GM11168 (cell line): ENCODE measurements around the gene RAI1.

ENCODE experiments used
- in situ Hi-C: fragments of 300-500 bp; cut with MboI; formaldehyde crosslinking; loops from one replicate; pipeline ENCODE4 v1.12.0; 2022; ENCODE audit warnings: low sequenced_read_pairs; ENCODE audit not compliant: unreplicated experiment

RAI1 gene

GRCh38 chr17:17661834-17662385 is 19.3 kb upstream of the RAI1 start:
- in situ Hi-C loops: no loop called here

GRCh38 chr17:17663160-17664063 is 17.8 kb upstream of the RAI1 start:
- in situ Hi-C loops: no loop called here

GRCh38 chr17:17664064-17664452 is 17.2 kb upstream of the RAI1 start:
- in situ Hi-C loops: no loop called here

GRCh38 chr17:17665255-17665654 is 16.0 kb upstream of the RAI1 start:
- in situ Hi-C loops: no loop called here

- in situ Hi-C loops: no loop called here
Observed at GRCh38 chr17:17666111-17666714, 15.0 kb upstream of the RAI1 start.

- in situ Hi-C loops: no loop called here
Observed at GRCh38 chr17:17667231-17667630, 14.0 kb upstream of the RAI1 start.

GRCh38 chr17:17667947-17668346 is 13.3 kb upstream of the RAI1 start:
- in situ Hi-C loops: no loop called here

- in situ Hi-C loops: no loop called here
Observed at GRCh38 chr17:17668358-17668757, 12.9 kb upstream of the RAI1 start.

GRCh38 chr17:17668775-17669579 is 12.3 kb upstream of the RAI1 start:
- in situ Hi-C loops: no loop called here

- in situ Hi-C loops: loop anchor here (5.0 kb wide), 1 partner anchor 253 kb away; no protein-coding TSS in a partner anchor
Observed at GRCh38 chr17:17669580-17670235, 11.6 kb upstream of the RAI1 start.

- in situ Hi-C loops: loop anchor here (5.0 kb wide), 1 partner anchor 251 kb away; no protein-coding TSS in a partner anchor
Observed at GRCh38 chr17:17670701-17671305, 10.5 kb upstream of the RAI1 start.

GRCh38 chr17:17671369-17672129 is 9.7 kb upstream of the RAI1 start:
- in situ Hi-C loops: loop anchor here (5.0 kb wide), 1 partner anchor 251 kb away; no protein-coding TSS in a partner anchor

GRCh38 chr17:17672453-17673368 is 8.5 kb upstream of the RAI1 start:
- in situ Hi-C loops: loop anchor here (5.0 kb wide), 1 partner anchor 250 kb away; no protein-coding TSS in a partner anchor

- in situ Hi-C loops: loop anchor here (25.0 kb wide), 1 partner anchor 362 kb away; the partner anchor contains the start of genes ATPAF2 and GID4
Observed at GRCh38 chr17:17675416-17675815, 5.8 kb upstream of the RAI1 start.

- in situ Hi-C loops: loop anchor here (25.0 kb wide), 1 partner anchor 361 kb away; the partner anchor contains the start of genes ATPAF2 and GID4
Observed at GRCh38 chr17:17675925-17676534, 5.2 kb upstream of the RAI1 start.

GRCh38 chr17:17676752-17677151 is 4.5 kb upstream of the RAI1 start:
- in situ Hi-C loops: loop anchor here (25.0 kb wide), 1 partner anchor 361 kb away; the partner anchor contains the start of genes ATPAF2 and GID4
